ENCODE data around the gene MEIS3. TPM values are rescaled to one million over a fixed set of nuclear protein-coding genes. Genes with fewer than 3 reads are reported as not detected.
"Not testable (repeated sequence)": the region's sequence is repeated elsewhere in the genome, so short reads cannot be mapped to it uniquely, and the experiment has no call there.

Gene MEIS3
- polyA plus RNA-seq, 3 donors: not detected

DNA sequence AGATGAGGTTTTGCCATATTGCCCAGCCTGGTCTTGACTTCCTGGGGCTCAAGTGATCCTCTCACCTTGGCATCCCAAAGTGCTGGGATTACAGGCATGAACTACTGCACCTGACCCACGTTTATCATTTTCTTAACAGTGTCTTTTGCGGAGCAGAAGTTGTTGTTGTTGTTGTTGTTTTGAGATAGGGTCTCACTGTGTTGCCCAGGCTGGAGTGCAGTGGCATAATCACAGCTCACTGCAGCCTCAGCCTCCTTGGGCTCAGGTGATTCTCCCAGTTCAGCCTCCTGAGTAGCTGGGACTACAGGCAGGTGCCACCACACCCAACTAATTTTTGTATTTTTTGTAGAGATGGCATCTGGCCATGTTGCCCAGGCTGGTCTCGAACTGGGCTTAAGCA is 31.7 kb downstream of the MEIS3 start:
- H3K36me3 ChIP-seq (replicated peaks in 1 of 2; ENCODE audit: control insufficient read depth in 1 of 2, insufficient read depth in 2 of 2, low read length in 2 of 2); H4K20me1 ChIP-seq (ENCODE audit: insufficient read depth, low read length); H2AFZ ChIP-seq (ENCODE audit: insufficient read depth, low read depth, low read length, poor library complexity, severe bottlenecking); DNase-seq; H3K36me3 Mint-ChIP-seq; H3K4me2 ChIP-seq (replicated peaks; ENCODE audit: extremely low read depth, low read length, poor library complexity, severe bottlenecking); H3K27me3 ChIP-seq (ENCODE audit: control insufficient read depth in 2 of 2, insufficient read depth in 2 of 2, low read length in 2 of 2); H3K4me3 Mint-ChIP-seq; H3K27me3 Mint-ChIP-seq (ENCODE audit: low read depth in 3 of 3); H3K9me3 ChIP-seq (replicated peaks in 1 of 2; ENCODE audit: control insufficient read depth in 1 of 2, insufficient read depth in 1 of 2, low read length in 2 of 2); H3K79me2 ChIP-seq (ENCODE audit: insufficient read depth, low read length); H3K4me3 ChIP-seq (replicated peaks in 1 of 3; ENCODE audit: low read depth in 2 of 3, low read length in 3 of 3); H3K9ac ChIP-seq (ENCODE audit: insufficient read depth, low read length, poor library complexity, severe bottlenecking); H3K9me3 Mint-ChIP-seq: not testable (repeated sequence)
- peak overlapping the region; percentile 98 to 100 for H3K27ac ChIP-seq (ENCODE audit: low read depth in 1 of 2, low read length in 2 of 2)
- H3K4me1 Mint-ChIP-seq: peaks cover 74% of the 10 kb centered on the region
- peaks cover 73 to 82% of the 10 kb centered on the region in 2 donors for H3K4me1 ChIP-seq (ENCODE audit: control insufficient read depth in 1 of 2, insufficient read depth in 2 of 2, low read length in 2 of 2)
- 100% methylated on average over 2 of the region's 3 CpGs for WGBS (ENCODE audit: insufficient coverage)
- H3K27ac Mint-ChIP-seq: peak overlapping the region; percentile 100
- intact Hi-C loops (cut with micrococcal nuclease): loop anchor here in 1 of 2 donors (2.0 kb wide), 1 partner anchor 17 kb away; no protein-coding TSS in a partner anchor

DNA sequence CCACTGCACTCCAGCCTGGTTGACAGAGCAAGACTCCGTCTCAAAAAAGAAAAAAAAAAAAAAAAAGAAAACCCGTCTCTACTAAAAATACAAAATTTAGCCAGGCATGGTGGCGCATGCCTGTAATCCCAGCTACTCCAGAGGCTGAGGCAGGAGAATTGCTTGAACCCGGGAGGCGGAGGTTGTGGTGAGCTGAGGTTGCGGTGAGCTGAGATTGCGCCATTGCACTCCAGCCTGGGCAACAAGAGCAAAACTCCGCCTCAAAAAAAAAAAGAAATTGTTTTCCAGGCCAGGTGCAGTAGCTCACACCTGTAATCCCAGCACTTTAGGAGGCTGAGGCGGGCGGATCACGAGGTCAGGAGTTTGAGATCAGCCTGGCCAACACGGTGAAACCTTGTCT is 32.7 kb downstream of the MEIS3 start:
- H3K4me1 Mint-ChIP-seq: peaks cover 83% of the 10 kb centered on the region

DNA sequence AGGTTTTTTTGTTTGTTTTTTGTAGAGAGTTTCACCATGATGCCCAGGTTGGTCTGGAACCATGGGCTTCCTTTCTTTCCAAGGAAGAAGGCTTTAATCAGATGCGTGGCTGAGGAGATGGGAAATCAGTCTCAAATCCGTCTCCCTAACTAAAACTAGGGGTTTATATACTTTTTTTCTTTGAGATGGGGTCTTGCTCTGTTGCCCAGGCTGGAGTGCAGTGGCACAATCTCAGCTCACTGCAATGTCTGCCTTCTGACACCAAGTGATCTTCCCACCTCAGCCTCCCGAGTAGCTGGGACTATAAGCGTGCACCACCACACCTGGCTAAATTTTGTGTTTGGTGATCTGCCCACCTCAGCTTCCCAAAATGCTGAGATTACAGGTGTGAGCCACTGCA is 34.8 kb downstream of the MEIS3 start:
- H4K20me1 ChIP-seq (ENCODE audit: insufficient read depth, low read length); H3K4me3 Mint-ChIP-seq; intact Hi-C loops (cut with micrococcal nuclease); H3K27me3 ChIP-seq (ENCODE audit: control insufficient read depth in 2 of 2, insufficient read depth in 2 of 2, low read length in 2 of 2); H2AFZ ChIP-seq (ENCODE audit: insufficient read depth, low read depth, low read length, poor library complexity, severe bottlenecking); H3K27me3 Mint-ChIP-seq (ENCODE audit: low read depth in 3 of 3); H3K4me3 ChIP-seq (replicated peaks in 1 of 3; ENCODE audit: low read depth in 2 of 3, low read length in 3 of 3); H3K9me3 ChIP-seq (replicated peaks in 1 of 2; ENCODE audit: control insufficient read depth in 1 of 2, insufficient read depth in 1 of 2, low read length in 2 of 2); H3K9me3 Mint-ChIP-seq; H3K9ac ChIP-seq (ENCODE audit: insufficient read depth, low read length, poor library complexity, severe bottlenecking); H3K27ac ChIP-seq (ENCODE audit: low read depth in 1 of 2, low read length in 2 of 2); H3K4me2 ChIP-seq (replicated peaks; ENCODE audit: extremely low read depth, low read length, poor library complexity, severe bottlenecking); H3K79me2 ChIP-seq (ENCODE audit: insufficient read depth, low read length); DNase-seq: not testable (repeated sequence)
- Mint-ChIP-seq H3K27ac (peak overlapping the region in 5 of 7 donors; percentile 45 to 99 (median 96)), H3K36me3 (peaks cover 32 to 35% of the 10 kb centered on the region in 2 donors), H3K4me1 (peaks cover 70% of the 10 kb centered on the region)
- peaks cover 67 to 79% of the 10 kb centered on the region in 2 donors for H3K4me1 ChIP-seq (ENCODE audit: control insufficient read depth in 1 of 2, insufficient read depth in 2 of 2, low read length in 2 of 2)
- peaks cover 25 to 30% of the 10 kb centered on the region in 2 donors for H3K36me3 ChIP-seq (replicated peaks in 1 of 2; ENCODE audit: control insufficient read depth in 1 of 2, insufficient read depth in 2 of 2, low read length in 2 of 2)
- no CpG with 5 or more reads among the region's 4 CpGs for WGBS (ENCODE audit: insufficient coverage)

More for the DNA sequence above, 32.7 kb downstream of the MEIS3 start:
- H3K79me2 ChIP-seq (ENCODE audit: insufficient read depth, low read length); H3K4me2 ChIP-seq (replicated peaks; ENCODE audit: extremely low read depth, low read length, poor library complexity, severe bottlenecking); H3K9me3 ChIP-seq (replicated peaks in 1 of 2; ENCODE audit: control insufficient read depth in 1 of 2, insufficient read depth in 1 of 2, low read length in 2 of 2); DNase-seq; H3K9ac ChIP-seq (ENCODE audit: insufficient read depth, low read length, poor library complexity, severe bottlenecking); H3K27me3 Mint-ChIP-seq (ENCODE audit: low read depth in 3 of 3); H3K4me3 Mint-ChIP-seq; H3K27ac ChIP-seq (ENCODE audit: low read depth in 1 of 2, low read length in 2 of 2); H3K36me3 ChIP-seq (replicated peaks in 1 of 2; ENCODE audit: control insufficient read depth in 1 of 2, insufficient read depth in 2 of 2, low read length in 2 of 2); H2AFZ ChIP-seq (ENCODE audit: insufficient read depth, low read depth, low read length, poor library complexity, severe bottlenecking); H4K20me1 ChIP-seq (ENCODE audit: insufficient read depth, low read length); intact Hi-C loops (cut with micrococcal nuclease); H3K9me3 Mint-ChIP-seq; H3K4me3 ChIP-seq (replicated peaks in 1 of 3; ENCODE audit: low read depth in 2 of 3, low read length in 3 of 3); H3K27me3 ChIP-seq (ENCODE audit: control insufficient read depth in 2 of 2, insufficient read depth in 2 of 2, low read length in 2 of 2): not testable (repeated sequence)
- peaks cover 82 to 92% of the 10 kb centered on the region in 2 donors for H3K4me1 ChIP-seq (ENCODE audit: control insufficient read depth in 1 of 2, insufficient read depth in 2 of 2, low read length in 2 of 2)
- Mint-ChIP-seq H3K36me3 (peaks cover 12 to 15% of the 10 kb centered on the region in 2 donors), H3K27ac (peak overlapping the region in 5 of 7 donors; percentile 82 to 100 (median 100))
- WGBS (ENCODE audit: insufficient coverage): 6% methylated on average over 3 of the region's 12 CpGs

DNA sequence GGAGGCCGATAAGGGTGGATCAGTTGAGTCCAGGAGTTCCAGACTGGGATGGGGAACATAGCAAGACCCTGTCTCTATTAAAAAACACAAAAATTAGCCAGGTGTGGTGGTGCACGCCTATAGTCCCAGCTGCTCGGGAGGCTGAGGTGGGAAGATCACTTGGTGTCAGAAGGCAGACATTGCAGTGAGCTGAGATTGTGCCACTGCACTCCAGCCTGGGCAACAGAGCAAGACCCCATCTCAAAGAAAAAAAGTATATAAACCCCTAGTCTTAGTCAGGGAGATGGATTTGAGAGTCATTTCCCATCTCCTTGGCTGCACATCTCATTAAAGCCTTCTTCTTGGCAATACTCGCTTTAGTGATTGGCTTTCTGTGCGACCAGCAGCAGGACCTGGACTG is 35.4 kb downstream of the MEIS3 start:
- H3K4me2 ChIP-seq (replicated peaks; ENCODE audit: extremely low read depth, low read length, poor library complexity, severe bottlenecking); H4K20me1 ChIP-seq (ENCODE audit: insufficient read depth, low read length); H3K27me3 ChIP-seq (ENCODE audit: control insufficient read depth in 2 of 2, insufficient read depth in 2 of 2, low read length in 2 of 2); H3K9me3 Mint-ChIP-seq; H2AFZ ChIP-seq (ENCODE audit: insufficient read depth, low read depth, low read length, poor library complexity, severe bottlenecking); H3K79me2 ChIP-seq (ENCODE audit: insufficient read depth, low read length); H3K4me3 ChIP-seq (replicated peaks in 1 of 3; ENCODE audit: low read depth in 2 of 3, low read length in 3 of 3); H3K27me3 Mint-ChIP-seq (ENCODE audit: low read depth in 3 of 3); H3K9me3 ChIP-seq (replicated peaks in 1 of 2; ENCODE audit: control insufficient read depth in 1 of 2, insufficient read depth in 1 of 2, low read length in 2 of 2); intact Hi-C loops (cut with micrococcal nuclease); DNase-seq; H3K9ac ChIP-seq (ENCODE audit: insufficient read depth, low read length, poor library complexity, severe bottlenecking): not testable (repeated sequence)
- peaks cover 30 to 35% of the 10 kb centered on the region in 2 donors for H3K36me3 ChIP-seq (replicated peaks in 1 of 2; ENCODE audit: control insufficient read depth in 1 of 2, insufficient read depth in 2 of 2, low read length in 2 of 2)
- peaks cover 67% of the 10 kb centered on the region for H3K4me1 Mint-ChIP-seq
- peaks cover 63 to 77% of the 10 kb centered on the region in 2 donors for H3K4me1 ChIP-seq (ENCODE audit: control insufficient read depth in 1 of 2, insufficient read depth in 2 of 2, low read length in 2 of 2)
- no CpG with 5 or more reads among the region's 5 CpGs for WGBS (ENCODE audit: insufficient coverage)
- H3K27ac ChIP-seq (ENCODE audit: low read depth in 1 of 2, low read length in 2 of 2): peak overlapping the region; percentile 65 to 71
- H3K4me3 Mint-ChIP-seq: peak overlapping the region in 1 of 2 donors; percentile 7
- H3K27ac Mint-ChIP-seq: peak overlapping the region; percentile 94 to 99 (median 98)
- peaks cover 37 to 39% of the 10 kb centered on the region in 2 donors for H3K36me3 Mint-ChIP-seq
